IMR-90 (cell line): ENCODE data around the gene NEUROG3. TPM values are rescaled to one million over a fixed set of nuclear protein-coding genes. Genes with fewer than 3 reads are reported as not detected.

Source experiments
- ATAC-seq: fragments of 200-7000 bp; cut with Tn5 transposase; 2 replicates; pipeline ENCODE4 v1.9.1; 2020; ENCODE audit warnings: low read depth, mild to moderate bottlenecking, moderate library complexity
- BruUV-seq: library from RNA; stranded (reverse); fragments of 400-500 nt; replicated peaks from 2 replicates; lab custom pipeline; 2021; lab: Mats Ljungman, UMichigan
- CTCF ChIA-PET: fragments of 300-600 bp; formaldehyde crosslinking; extraction: SDS; loops from one replicate; lab custom pipeline; 2021; ENCODE audit warnings: antibody characterized with exemption; lab: Yijun Ruan, JAX
- POLR2A ChIA-PET: fragments of 300-600 bp; sonication (Branson Sonifier 250); formaldehyde crosslinking; loops from one replicate; lab custom pipeline; 2022; ENCODE audit warnings: antibody characterized with exemption; ENCODE audit not compliant: unreplicated experiment; lab: Charles Lee
- DNase-seq: peaks from one replicate; pipeline ENCODE4 v3.0.0; 2013
- H2AFZ ChIP-seq: replicated peaks from 2 replicates; pipeline ENCODE3; 2013; ENCODE audit warnings: low read length, mild to moderate bottlenecking; ENCODE audit not compliant: poor library complexity
- H2AK5ac ChIP-seq: 2 replicates; pipeline ENCODE4 v1.6.1; 2013; ENCODE audit warnings: low read depth, low read length, inconsistent platforms
- H2AK9ac ChIP-seq: replicated peaks from 2 replicates; pipeline ENCODE3; 2013; ENCODE audit warnings: mild to moderate bottlenecking, low read depth, low read length, moderate library complexity; ENCODE audit not compliant: poor library complexity
- H2BK120ac ChIP-seq: 2 replicates; pipeline ENCODE4 v1.6.1; 2013; ENCODE audit warnings: low read depth, low read length, inconsistent platforms
- H2BK15ac ChIP-seq: 3 replicates; pipeline ENCODE4 v1.6.1; 2013; ENCODE audit warnings: low read depth, low read length, inconsistent platforms
- H2BK20ac ChIP-seq: 2 replicates; pipeline ENCODE4 v1.6.1; 2013; ENCODE audit warnings: low read depth, mild to moderate bottlenecking, inconsistent platforms, low read length, moderate library complexity
- H2BK5ac ChIP-seq: 2 replicates; pipeline ENCODE4 v1.6.1; 2013; ENCODE audit warnings: mild to moderate bottlenecking, low read depth, low read length, inconsistent platforms; ENCODE audit not compliant: poor library complexity, severe bottlenecking
- H3K14ac ChIP-seq: replicated peaks from 2 replicates; pipeline ENCODE4 v1.6.1; 2013; ENCODE audit warnings: low read depth, low read length, inconsistent platforms
- H3K18ac ChIP-seq: 2 replicates; pipeline ENCODE4 v1.6.1; 2013; ENCODE audit warnings: low read depth, low read length, control low read depth
- H3K23ac ChIP-seq: 2 replicates; pipeline ENCODE4 v1.6.1; 2013; ENCODE audit warnings: low read depth, low read length, inconsistent platforms
- H3K27ac ChIP-seq: 2 replicates; pipeline ENCODE4 v1.5.1; 2013; ENCODE audit warnings: mild to moderate bottlenecking, control low read depth, low read length; ENCODE audit not compliant: insufficient read depth
- H3K27me3 ChIP-seq: 2 replicates; pipeline ENCODE4 v1.6.1; 2013; ENCODE audit warnings: low read length; ENCODE audit not compliant: control insufficient read depth, insufficient read depth
- H3K36me3 ChIP-seq: 2 replicates; pipeline ENCODE4 v1.6.1; 2013; ENCODE audit warnings: low read length, mixed read lengths; ENCODE audit not compliant: control insufficient read depth, insufficient read depth
- H3K4ac ChIP-seq: 2 replicates; pipeline ENCODE4 v1.6.1; 2013; ENCODE audit warnings: low read depth, low read length, inconsistent platforms
- H3K4me1 ChIP-seq: 2 replicates; pipeline ENCODE4 v1.6.1; 2013; ENCODE audit warnings: low read length, mixed read lengths; ENCODE audit not compliant: control insufficient read depth, insufficient read depth
- H3K4me2 ChIP-seq: 2 replicates; pipeline ENCODE4 v1.6.1; 2013; ENCODE audit warnings: low read depth, mild to moderate bottlenecking, control low read depth, low read length, moderate library complexity
- H3K4me3 ChIP-seq: 2 replicates; pipeline ENCODE4 v1.5.1; 2013; ENCODE audit warnings: low read depth, mild to moderate bottlenecking, control low read depth, low read length, moderate library complexity; ENCODE audit not compliant: insufficient read depth
- H3K56ac ChIP-seq: 2 replicates; pipeline ENCODE4 v1.6.1; 2013; ENCODE audit warnings: low read length, inconsistent platforms; ENCODE audit not compliant: insufficient read depth; ENCODE audit errors: extremely low read depth
- H3K79me1 ChIP-seq, 2 experiments: 2 replicates each; pipeline ENCODE4 v1.6.1; 2013; ENCODE audit warnings: low read length in 2 of 2, inconsistent platforms in 1 of 2, low read depth in 1 of 2
- H3K9ac ChIP-seq: 2 replicates; pipeline ENCODE4 v1.6.1; 2013; ENCODE audit warnings: low read depth, low read length, control low read depth
- H3K9me1 ChIP-seq: 2 replicates; pipeline ENCODE4 v1.6.1; 2013; ENCODE audit warnings: low read length, inconsistent platforms; ENCODE audit not compliant: insufficient read depth
- H3K9me3 ChIP-seq: 2 replicates; pipeline ENCODE4 v1.6.1; 2013; ENCODE audit warnings: low read length; ENCODE audit not compliant: control insufficient read depth, insufficient read depth
- H4K20me1 ChIP-seq: 2 replicates; pipeline ENCODE4 v1.6.1; 2013; ENCODE audit warnings: low read length, inconsistent platforms; ENCODE audit not compliant: insufficient read depth
- H4K5ac ChIP-seq: 2 replicates; pipeline ENCODE4 v1.6.1; 2013; ENCODE audit warnings: mild to moderate bottlenecking, low read depth, low read length, control low read depth
- H4K8ac ChIP-seq, 2 experiments: 2 replicates each; pipeline ENCODE4 v1.6.1; 2013; ENCODE audit warnings: low read depth in 2 of 2, low read length in 2 of 2, control low read depth in 1 of 2, inconsistent platforms in 1 of 2
- H4K91ac ChIP-seq: 2 replicates; pipeline ENCODE4 v1.6.1; 2013; ENCODE audit warnings: low read depth, low read length, inconsistent platforms; ENCODE audit not compliant: insufficient read depth
- BHLHE40 ChIP-seq: fragments of 150-350 bp; IDR thresholded peaks from 2 replicates; pipeline ENCODE4 v1.6.1; 2016; ENCODE audit warnings: mild to moderate bottlenecking, low read depth, low read length
- CEBPB ChIP-seq: IDR thresholded peaks from 2 replicates; pipeline ENCODE4 v1.6.1; 2012; ENCODE audit warnings: low read depth, low read length, improper control_type of control experiment
- CHD1 ChIP-seq: IDR thresholded peaks from 2 replicates; pipeline ENCODE4 v1.6.1; 2012; ENCODE audit warnings: low read depth, low read length, improper control_type of control experiment
- FOS ChIP-seq: fragments of 150-350 bp; IDR thresholded peaks from 2 replicates; pipeline ENCODE4 v1.6.1; 2016; ENCODE audit warnings: low read depth, low read length
- MAFK ChIP-seq: IDR thresholded peaks from 2 replicates; pipeline ENCODE4 v1.6.1; 2012; ENCODE audit warnings: low read depth, low read length, improper control_type of control experiment
- MAZ ChIP-seq: IDR thresholded peaks from 2 replicates; pipeline ENCODE4 v1.6.1; 2012; ENCODE audit warnings: low read depth, mild to moderate bottlenecking, low read length, improper control_type of control experiment, moderate library complexity, borderline replicate concordance
- MXI1 ChIP-seq: IDR thresholded peaks from 2 replicates; pipeline ENCODE4 v1.6.1; 2012; ENCODE audit warnings: low read depth, mild to moderate bottlenecking, low read length, moderate library complexity, borderline replicate concordance
- NFE2L2 ChIP-seq: fragments of 150-350 bp; IDR thresholded peaks from 2 replicates; pipeline ENCODE4 v1.6.1; 2016; ENCODE audit warnings: low read depth, mild to moderate bottlenecking, low read length
- POLR2A ChIP-seq: IDR thresholded peaks from 2 replicates; pipeline ENCODE4 v1.6.1; 2012; ENCODE audit warnings: mild to moderate bottlenecking, low read depth, low read length
- RAD21 ChIP-seq: IDR thresholded peaks from 2 replicates; pipeline ENCODE4 v1.6.1; 2012; ENCODE audit warnings: low read length, improper control_type of control experiment
- RFX5 ChIP-seq: IDR thresholded peaks from 2 replicates; pipeline ENCODE4 v1.8.0; 2012; ENCODE audit warnings: low read depth, mild to moderate bottlenecking, low read length, moderate library complexity
- SMC3 ChIP-seq: fragments of 150-350 bp; IDR thresholded peaks from 2 replicates; pipeline ENCODE4 v1.6.1; 2016; ENCODE audit warnings: low read depth, mild to moderate bottlenecking, antibody characterized with exemption, low read length, moderate library complexity
- whole genome bisulfite sequencing, 2 experiments: methylation state at CpG; one replicate each; pipeline versions ENCODE4 v1.1.5 to v1.1.7; 2013; ENCODE audit warnings: missing lambda C conversion rate in 2 of 2; ENCODE audit not compliant: insufficient read length in 1 of 2; ENCODE audit errors: extremely low coverage in 2 of 2; 5-methylcytosine and 5-hydroxymethylcytosine counted together
- dilution Hi-C: fragments of 300-500 bp; cut with HindIII; formaldehyde crosslinking; loops from one replicate; pipeline ENCODE4 v1.14.3; 2018; ENCODE audit warnings: low sequenced_read_pairs; ENCODE audit not compliant: unreplicated experiment
- in situ Hi-C: fragments of 300-500 bp; cut with MboI; formaldehyde crosslinking; loops from 3 replicates; pipeline ENCODE4 v1.14.3; 2019; ENCODE audit warnings: low sequenced_read_pairs, inconsistent platforms, mixed read lengths
- intact Hi-C: fragments of 100-400 bp; cut with micrococcal nuclease; formaldehyde crosslinking; loops from 2 replicates; pipeline ENCODE4 v1.10.0; 2022
- polyA plus RNA-seq, 3 experiments: library from polyadenylated mRNA; depleted of rRNA; stranded (reverse); fragments of >200 nt; gene quantifications; 2 replicates each; pipeline ENCODE4 v1.2.3, GENCODE V29; 2012; ENCODE audit warnings: low replicate concordance in 1 of 3
- total RNA-seq: library from RNA; depleted of rRNA; stranded (reverse); fragments of >200 nt; gene quantifications from 2 replicates; pipeline ENCODE4 v1.2.3, GENCODE V29; 2012
- TF ChIP-seq, protein P1 (sequence below): fragments of 150-350 bp; IDR thresholded peaks from 2 replicates; pipeline ENCODE4 v1.6.1; 2016; ENCODE audit warnings: low read depth, mild to moderate bottlenecking, low read length, moderate library complexity, borderline replicate concordance
- TF ChIP-seq, protein P2 (sequence below): conservative IDR thresholded peaks from 2 replicates; pipeline ENCODE4 v1.5.1; 2012; ENCODE audit warnings: mild to moderate bottlenecking, low read depth, low read length, improper control_type of control experiment
- TF ChIP-seq, protein P3 (sequence below): fragments of 150-350 bp; IDR thresholded peaks from 2 replicates; pipeline ENCODE4 v1.6.1; 2017; ENCODE audit warnings: mild to moderate bottlenecking, antibody characterized with exemption, low read length, low read depth

Gene NEUROG3
- total and polyA plus RNA-seq, 2 of the 4 experiments (the other 2 are of a cell fraction), result not detected

DNA sequence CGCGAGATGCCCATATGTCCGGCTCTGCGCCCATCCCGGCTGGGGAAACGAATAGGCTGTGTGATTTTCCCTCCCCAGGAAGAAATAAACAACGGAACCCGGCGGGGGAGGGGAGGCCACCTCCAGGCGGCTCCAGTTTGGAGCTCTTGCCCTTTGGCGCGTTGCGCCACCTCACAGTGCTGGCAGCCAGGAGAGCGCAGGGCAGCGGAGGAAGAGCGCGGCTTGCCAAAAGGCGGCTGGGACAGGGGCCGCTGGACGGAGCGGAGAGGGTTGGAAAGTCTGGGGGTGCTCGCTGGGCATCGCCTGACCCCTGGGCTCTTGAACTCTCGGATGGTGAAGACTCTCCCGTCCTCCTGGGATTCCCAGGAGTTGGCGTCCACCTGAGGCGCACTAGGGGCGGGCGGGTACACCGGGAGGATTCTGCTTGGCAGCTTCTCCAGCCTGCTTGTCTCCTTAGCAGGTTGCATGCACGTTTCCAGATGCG, 5.3 kb upstream of the NEUROG3 start:
- no peak overlapping the region for H2BK15ac ChIP-seq
- no peaks in the 10 kb centered on the region for H3K79me1 ChIP-seq
- intact Hi-C loops, result no loop called here
- H3K14ac ChIP-seq, result no peak overlapping the region
- no peak overlapping the region for H2BK5ac ChIP-seq
- no peak overlapping the region for H3K4me3 ChIP-seq
- H3K4ac ChIP-seq, result no peak overlapping the region
- no peak for DNase-seq
- no peak overlapping the region for H2BK20ac ChIP-seq
- H3K4me2 ChIP-seq, result no peak overlapping the region
- TF ChIP-seq POLR2A (no peak), NFE2L2 (no peak), FOS (no peak), RFX5 (no peak), RAD21 (no peak), CHD1 (no peak), MAFK (no peak), BHLHE40 (no peak), SMC3 (no peak), CEBPB (no peak), MXI1 (no peak), MAZ (no peak)
- TF ChIP-seq, protein P1, sequence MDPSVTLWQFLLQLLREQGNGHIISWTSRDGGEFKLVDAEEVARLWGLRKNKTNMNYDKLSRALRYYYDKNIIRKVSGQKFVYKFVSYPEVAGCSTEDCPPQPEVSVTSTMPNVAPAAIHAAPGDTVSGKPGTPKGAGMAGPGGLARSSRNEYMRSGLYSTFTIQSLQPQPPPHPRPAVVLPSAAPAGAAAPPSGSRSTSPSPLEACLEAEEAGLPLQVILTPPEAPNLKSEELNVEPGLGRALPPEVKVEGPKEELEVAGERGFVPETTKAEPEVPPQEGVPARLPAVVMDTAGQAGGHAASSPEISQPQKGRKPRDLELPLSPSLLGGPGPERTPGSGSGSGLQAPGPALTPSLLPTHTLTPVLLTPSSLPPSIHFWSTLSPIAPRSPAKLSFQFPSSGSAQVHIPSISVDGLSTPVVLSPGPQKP, result no peak
- TF ChIP-seq, protein P2, sequence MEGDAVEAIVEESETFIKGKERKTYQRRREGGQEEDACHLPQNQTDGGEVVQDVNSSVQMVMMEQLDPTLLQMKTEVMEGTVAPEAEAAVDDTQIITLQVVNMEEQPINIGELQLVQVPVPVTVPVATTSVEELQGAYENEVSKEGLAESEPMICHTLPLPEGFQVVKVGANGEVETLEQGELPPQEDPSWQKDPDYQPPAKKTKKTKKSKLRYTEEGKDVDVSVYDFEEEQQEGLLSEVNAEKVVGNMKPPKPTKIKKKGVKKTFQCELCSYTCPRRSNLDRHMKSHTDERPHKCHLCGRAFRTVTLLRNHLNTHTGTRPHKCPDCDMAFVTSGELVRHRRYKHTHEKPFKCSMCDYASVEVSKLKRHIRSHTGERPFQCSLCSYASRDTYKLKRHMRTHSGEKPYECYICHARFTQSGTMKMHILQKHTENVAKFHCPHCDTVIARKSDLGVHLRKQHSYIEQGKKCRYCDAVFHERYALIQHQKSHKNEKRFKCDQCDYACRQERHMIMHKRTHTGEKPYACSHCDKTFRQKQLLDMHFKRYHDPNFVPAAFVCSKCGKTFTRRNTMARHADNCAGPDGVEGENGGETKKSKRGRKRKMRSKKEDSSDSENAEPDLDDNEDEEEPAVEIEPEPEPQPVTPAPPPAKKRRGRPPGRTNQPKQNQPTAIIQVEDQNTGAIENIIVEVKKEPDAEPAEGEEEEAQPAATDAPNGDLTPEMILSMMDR, result no peak
- TF ChIP-seq, protein P3, sequence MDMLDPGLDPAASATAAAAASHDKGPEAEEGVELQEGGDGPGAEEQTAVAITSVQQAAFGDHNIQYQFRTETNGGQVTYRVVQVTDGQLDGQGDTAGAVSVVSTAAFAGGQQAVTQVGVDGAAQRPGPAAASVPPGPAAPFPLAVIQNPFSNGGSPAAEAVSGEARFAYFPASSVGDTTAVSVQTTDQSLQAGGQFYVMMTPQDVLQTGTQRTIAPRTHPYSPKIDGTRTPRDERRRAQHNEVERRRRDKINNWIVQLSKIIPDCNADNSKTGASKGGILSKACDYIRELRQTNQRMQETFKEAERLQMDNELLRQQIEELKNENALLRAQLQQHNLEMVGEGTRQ, result no peak
- 3% methylated on average over 13 of the region's 32 CpGs; no CpG with 5 or more reads in 1 of the 2 experiments for whole genome bisulfite sequencing, 2 experiments
- H3K9ac ChIP-seq, result no peak overlapping the region
- H2BK120ac ChIP-seq, result no peak overlapping the region
- no peak overlapping the region for H2AK9ac ChIP-seq
- POLR2A ChIA-PET, result no interaction called here
- no peak overlapping the region for H3K23ac ChIP-seq
- no peaks in the 10 kb centered on the region; the same call in 1 of the 2 replicates for H4K20me1 ChIP-seq
- no peak overlapping the region for H3K27ac ChIP-seq
- no peak overlapping the region for H4K8ac ChIP-seq
- H3K9me3 ChIP-seq, result no peaks in the 10 kb centered on the region
- H3K36me3 ChIP-seq, result no peaks in the 10 kb centered on the region
- peaks cover 65% of the 10 kb centered on the region for H3K27me3 ChIP-seq
- dilution Hi-C loops, result no loop called here
- H4K91ac ChIP-seq, result no peak overlapping the region
- BruUV-seq, result no TSS peak
- no peaks in the 10 kb centered on the region for H3K9me1 ChIP-seq
- H3K18ac ChIP-seq, result no peak overlapping the region
- H2AFZ ChIP-seq, result no peak overlapping the region
- ATAC-seq, result no peak
- H4K5ac ChIP-seq, result no peak overlapping the region
- CTCF ChIA-PET, result no interaction called here
- no peak overlapping the region for H3K56ac ChIP-seq
- in situ Hi-C loops, result no loop called here
- H2AK5ac ChIP-seq, result no peak overlapping the region
- H3K4me1 ChIP-seq, result no peaks in the 10 kb centered on the region
